NCI-H1417 treated with DMSO at 0.1 percent for 48 hours (cell line): ENCODE results near the gene LTBP1.
A peak's percentile ranks its signal among the peaks of the same experiment; 100 is the strongest.

Source experiments
- DNase-seq: peaks from one replicate; lab custom pipeline; 2025; lab: John Stamatoyannopoulos, UW

The LTBP1 gene

GRCh38 chr2:33009249-33009648 is 62.5 kb downstream of the LTBP1 start:
- no peak for DNase-seq

- no peak for DNase-seq
Measured at GRCh38 chr2:33011373-33011772, 64.6 kb downstream of the LTBP1 start.

GRCh38 chr2:33011941-33012340 is 65.2 kb downstream of the LTBP1 start:
- DNase-seq = no peak

GRCh38 chr2:33013684-33014110 is 66.9 kb downstream of the LTBP1 start:
- DNase-seq = no peak

- no peak for DNase-seq
Measured at GRCh38 chr2:33014268-33014667, 67.5 kb downstream of the LTBP1 start.

- no peak for DNase-seq
Measured at GRCh38 chr2:33015421-33016142, 68.8 kb downstream of the LTBP1 start.

GRCh38 chr2:33018271-33018670 is 71.5 kb downstream of the LTBP1 start:
- DNase-seq = no peak

GRCh38 chr2:33019796-33020195 is 73.0 kb downstream of the LTBP1 start:
- DNase-seq = no peak

GRCh38 chr2:33020883-33021282 is 74.1 kb downstream of the LTBP1 start:
- DNase-seq = no peak

- DNase-seq = no peak
Measured at GRCh38 chr2:33021542-33022227, 74.9 kb downstream of the LTBP1 start.

GRCh38 chr2:33022395-33022985 is 75.7 kb downstream of the LTBP1 start:
- no peak for DNase-seq

GRCh38 chr2:33022989-33023727 is 76.4 kb downstream of the LTBP1 start:
- no peak for DNase-seq

- no peak for DNase-seq
Measured at GRCh38 chr2:33023728-33024500, 77.2 kb downstream of the LTBP1 start.

- DNase-seq = no peak
Measured at GRCh38 chr2:33024758-33025157, 78.0 kb downstream of the LTBP1 start.

GRCh38 chr2:33029459-33029858 is 82.7 kb downstream of the LTBP1 start:
- DNase-seq = no peak

- DNase-seq = no peak
Measured at GRCh38 chr2:33029926-33030325, 83.2 kb downstream of the LTBP1 start.

- DNase-seq = no peak
Measured at GRCh38 chr2:33030326-33030725, 83.6 kb downstream of the LTBP1 start.

- DNase-seq = no peak
Measured at GRCh38 chr2:33032245-33032644, 85.5 kb downstream of the LTBP1 start.

GRCh38 chr2:33033606-33034081 is 86.9 kb downstream of the LTBP1 start:
- DNase-seq = peak; percentile 46

- DNase-seq = no peak
Measured at GRCh38 chr2:33034784-33035183, 88.0 kb downstream of the LTBP1 start.

- DNase-seq = no peak
Measured at GRCh38 chr2:33038230-33038629, 91.5 kb downstream of the LTBP1 start.

GRCh38 chr2:33038799-33039198 is 92.0 kb downstream of the LTBP1 start:
- DNase-seq = no peak
